Omental fat pad (tissue), 4 donors: ENCODE results near the gene MRI1. TPM values are rescaled to one million over a fixed set of nuclear protein-coding genes. Genes with fewer than 3 reads are reported as not detected.
"Not testable (repeated sequence)": the region's sequence is repeated elsewhere in the genome, so short reads cannot be mapped to it uniquely, and the experiment has no call there.

ENCODE experiments used
- ATAC-seq: fragments of 150-250 bp; one replicate; pipeline ENCODE4 v1.9.1; 2016; ENCODE audit warnings: mild to moderate bottlenecking, moderate library complexity; ENCODE audit not compliant: low FRiP score
- DNase-seq: peaks from one replicate; pipeline ENCODE4 v3.0.0-alpha.2; 2019; ENCODE audit warnings: low spot score
- total RNA-seq, 4 donors: library from RNA; depleted of rRNA; stranded (reverse); fragments of >200 nt; gene quantifications; one replicate each; pipeline ENCODE4 v1.1.0, GENCODE V29; 2016
- TF ChIP-seq, protein P1 (sequence below), 3 donors: fragments of 450-650 bp; IDR thresholded peaks; one replicate each; pipeline ENCODE4 v1.5.1; 2016 to 2017; ENCODE audit warnings: antibody characterized with exemption in 3 of 3, mild to moderate bottlenecking in 3 of 3, moderate library complexity in 2 of 3

MRI1 gene
- total RNA-seq, 4 donors from 2014 or later = 34.1 to 82.1 (median 38.5) TPM

DNA sequence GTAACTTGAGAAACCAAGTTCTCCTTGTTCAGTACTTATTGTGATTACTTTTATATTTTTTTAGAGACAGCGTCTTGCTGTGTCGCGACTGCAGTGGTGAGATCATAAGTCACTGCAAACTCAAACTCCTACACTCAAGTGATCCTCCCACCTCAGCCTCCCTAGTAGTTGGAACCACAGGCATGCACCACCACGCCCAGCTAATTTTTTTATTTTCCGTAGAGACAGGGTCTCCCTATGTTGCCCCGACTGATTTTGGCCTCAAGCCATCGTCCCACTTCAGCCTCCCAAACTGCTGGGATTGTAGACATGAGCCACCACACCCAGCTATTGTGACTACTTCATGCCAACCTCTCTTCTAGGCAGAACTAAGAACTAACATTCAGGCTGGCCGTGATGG, 18.2 kb downstream of the MRI1 start:
- TF ChIP-seq, protein P1, sequence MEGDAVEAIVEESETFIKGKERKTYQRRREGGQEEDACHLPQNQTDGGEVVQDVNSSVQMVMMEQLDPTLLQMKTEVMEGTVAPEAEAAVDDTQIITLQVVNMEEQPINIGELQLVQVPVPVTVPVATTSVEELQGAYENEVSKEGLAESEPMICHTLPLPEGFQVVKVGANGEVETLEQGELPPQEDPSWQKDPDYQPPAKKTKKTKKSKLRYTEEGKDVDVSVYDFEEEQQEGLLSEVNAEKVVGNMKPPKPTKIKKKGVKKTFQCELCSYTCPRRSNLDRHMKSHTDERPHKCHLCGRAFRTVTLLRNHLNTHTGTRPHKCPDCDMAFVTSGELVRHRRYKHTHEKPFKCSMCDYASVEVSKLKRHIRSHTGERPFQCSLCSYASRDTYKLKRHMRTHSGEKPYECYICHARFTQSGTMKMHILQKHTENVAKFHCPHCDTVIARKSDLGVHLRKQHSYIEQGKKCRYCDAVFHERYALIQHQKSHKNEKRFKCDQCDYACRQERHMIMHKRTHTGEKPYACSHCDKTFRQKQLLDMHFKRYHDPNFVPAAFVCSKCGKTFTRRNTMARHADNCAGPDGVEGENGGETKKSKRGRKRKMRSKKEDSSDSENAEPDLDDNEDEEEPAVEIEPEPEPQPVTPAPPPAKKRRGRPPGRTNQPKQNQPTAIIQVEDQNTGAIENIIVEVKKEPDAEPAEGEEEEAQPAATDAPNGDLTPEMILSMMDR (IDR thresholded peaks at IDR 0.05) = no peak
- no peak for ATAC-seq
- DNase-seq = no peak

DNA sequence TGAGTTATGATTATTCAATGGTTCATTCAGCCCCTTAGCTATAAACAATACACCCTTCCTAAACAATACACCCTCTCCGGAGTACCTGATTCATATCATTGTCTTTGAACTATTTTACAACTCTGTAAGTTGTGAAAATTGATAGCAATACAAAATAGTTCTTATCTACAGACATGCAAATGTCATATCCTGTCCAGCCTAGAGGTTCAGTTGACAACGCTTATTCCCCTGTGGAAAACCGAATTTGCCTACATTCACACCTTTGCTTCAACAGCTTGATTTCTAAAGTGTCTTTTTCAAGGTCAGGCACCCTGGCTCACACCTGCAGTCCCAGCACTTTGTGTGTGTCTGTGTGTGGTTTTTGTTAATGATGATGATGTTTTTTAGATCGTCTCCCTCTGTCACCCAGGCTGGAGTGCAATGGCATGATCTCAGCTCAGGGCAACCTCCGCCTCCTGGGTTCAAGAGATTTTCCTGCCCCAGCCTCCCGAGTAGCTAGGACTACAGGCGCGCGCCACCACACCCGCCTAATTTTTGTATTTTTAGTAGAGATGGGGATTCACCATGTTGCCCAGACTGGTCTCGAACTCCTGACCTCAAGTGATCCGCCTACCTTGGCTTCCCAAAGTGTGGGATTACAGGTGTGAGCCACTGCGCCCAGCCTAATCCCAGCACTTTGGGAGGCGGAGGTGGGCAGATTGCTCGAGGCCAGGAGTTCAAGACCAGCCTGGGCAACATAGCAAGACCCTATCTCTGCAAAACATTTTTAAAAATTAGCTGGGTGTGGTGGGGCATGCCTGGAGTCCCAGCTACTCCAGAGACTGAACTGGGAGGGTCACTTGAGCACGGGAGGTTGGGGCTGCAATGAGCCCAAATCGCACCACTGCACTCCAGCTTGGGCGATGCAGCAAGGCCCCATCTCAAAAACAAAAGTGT, 19.5 kb downstream of the MRI1 start:
- no peak for ATAC-seq
- TF ChIP-seq, protein P1 (IDR thresholded peaks at IDR 0.05) = no peak
- no peak for DNase-seq

DNA sequence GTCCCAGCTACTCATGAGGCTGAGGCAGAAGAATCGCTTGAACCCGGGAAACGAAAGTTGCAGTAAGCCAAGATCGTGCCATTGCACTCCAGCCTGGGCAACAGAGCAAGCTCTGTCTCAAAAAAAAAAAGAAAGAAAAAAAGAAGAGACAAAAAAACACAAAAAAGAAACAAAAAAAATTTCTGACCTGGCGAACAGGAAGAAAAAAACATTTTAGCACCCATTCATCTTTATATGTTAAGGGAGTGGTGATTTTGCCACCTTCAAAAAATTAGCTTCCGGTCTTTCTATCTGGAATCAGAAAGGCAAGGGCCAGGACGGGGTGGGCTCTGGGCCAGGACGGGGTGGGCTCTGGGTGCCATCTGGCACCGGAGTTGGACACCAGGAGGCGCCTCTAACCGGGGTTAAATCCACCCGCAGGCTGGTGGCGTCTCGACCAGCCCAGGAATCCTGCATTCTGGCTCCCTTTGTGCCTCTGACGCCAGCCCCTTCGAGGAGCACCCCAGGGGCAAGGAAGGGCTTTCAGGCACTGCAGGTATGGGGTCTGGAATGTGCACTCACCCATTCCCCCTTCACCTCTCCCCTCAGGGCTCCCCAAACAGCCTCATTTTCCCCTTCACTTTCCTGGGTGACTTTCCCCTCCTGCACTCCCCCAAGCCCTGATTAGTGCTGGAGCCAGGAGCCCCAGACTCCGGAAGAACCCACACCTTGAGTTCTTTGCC, 20.6 kb downstream of the MRI1 start:
- TF ChIP-seq, protein P1 (IDR thresholded peaks at IDR 0.05) = peak in 1 of 3 donors; percentile 20
- DNase-seq (peak; percentile 47), ATAC-seq (peak; percentile 68)

DNA sequence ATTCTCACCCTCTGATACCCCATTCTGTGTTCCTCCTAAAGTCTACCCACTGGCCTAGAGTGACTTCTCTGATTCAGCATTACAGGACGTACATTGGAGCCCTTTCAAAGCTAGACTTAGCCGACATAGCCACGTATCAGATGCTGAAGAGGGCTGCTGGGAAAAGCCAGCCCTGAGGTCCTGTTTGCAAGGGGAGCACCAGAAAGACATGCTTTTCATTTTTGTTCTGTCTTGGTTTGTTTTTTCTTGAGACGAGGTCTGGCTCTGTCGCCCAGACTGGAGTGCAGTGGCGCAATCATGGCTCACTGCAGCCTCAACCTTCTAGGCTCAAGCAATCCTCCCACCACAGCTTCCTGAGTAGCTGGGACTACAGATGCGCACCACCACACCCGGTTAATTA, 24.7 kb downstream of the MRI1 start:
- TF ChIP-seq, protein P1 (IDR thresholded peaks at IDR 0.05) = no peak
- DNase-seq (no peak), ATAC-seq (no peak)

DNA sequence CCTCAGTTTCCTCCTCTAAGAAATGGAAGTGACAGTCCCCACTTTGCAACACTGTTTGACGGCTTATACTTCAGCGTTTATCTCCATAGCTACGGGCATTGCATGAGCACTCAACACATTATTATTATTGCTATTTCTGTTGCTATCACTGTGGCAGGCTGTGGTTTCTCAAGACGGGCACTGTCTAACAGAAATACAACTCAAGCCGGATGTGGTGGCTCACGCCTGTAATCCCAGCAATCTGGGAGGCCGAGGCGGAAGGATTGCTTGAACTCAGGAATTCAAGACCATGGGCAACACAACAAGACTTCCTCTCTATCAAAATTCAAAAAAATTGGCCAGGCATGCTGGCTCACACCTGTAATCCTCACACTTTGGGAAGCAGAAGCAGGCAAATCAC, 26.0 kb downstream of the MRI1 start:
- ATAC-seq = no peak
- TF ChIP-seq, protein P1 (IDR thresholded peaks at IDR 0.05) = no peak

DNA sequence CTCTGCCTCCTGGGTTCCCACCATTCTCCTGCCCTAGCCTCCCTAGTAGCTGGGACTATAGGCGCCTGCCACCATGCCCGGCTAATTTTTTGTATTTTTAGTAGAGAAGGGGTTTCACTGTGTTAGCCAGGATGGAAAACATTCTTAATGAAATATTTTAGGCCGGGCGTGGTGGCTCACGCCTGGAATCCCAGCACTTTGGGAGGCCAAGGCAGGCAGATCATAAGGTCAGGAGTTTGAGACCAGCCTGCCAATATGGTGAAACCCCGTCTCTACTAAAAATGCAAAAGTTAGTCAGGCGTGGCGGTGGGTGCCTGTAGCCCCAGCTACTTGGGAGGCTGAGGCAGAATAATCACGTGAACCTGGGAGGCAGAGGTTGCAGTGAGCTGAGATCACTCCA, 29.0 kb downstream of the MRI1 start:
- not testable (repeated sequence) for DNase-seq, ATAC-seq

More for the DNA sequence above, 26.0 kb downstream of the MRI1 start:
- no peak for DNase-seq

DNA sequence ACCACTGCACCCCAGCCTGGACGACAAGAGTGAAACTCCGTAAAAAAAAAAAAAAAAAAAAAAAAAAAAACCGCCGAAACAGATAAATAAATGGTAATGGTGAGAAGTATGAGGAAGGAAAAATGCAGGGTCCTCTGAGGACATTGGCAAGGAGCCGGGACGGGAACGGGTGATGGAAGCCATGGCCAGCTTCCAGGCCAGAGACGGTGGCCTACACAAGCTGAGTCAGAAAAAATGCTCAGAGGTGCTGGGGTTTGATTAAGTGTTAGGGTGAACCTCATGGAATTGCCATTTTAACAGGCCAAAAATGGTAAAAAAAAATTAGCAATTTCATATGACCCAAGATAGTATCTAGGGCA, 30.1 kb downstream of the MRI1 start:
- ATAC-seq = peak; percentile 51
- TF ChIP-seq, protein P1 (IDR thresholded peaks at IDR 0.05) = no peak
- DNase-seq = peak; percentile 77
